Nephron (organoid): Measurements from ENCODE around the gene TTC9B.

Source experiments
- H3K27ac Mint-ChIP-seq, 3 experiments: 2 replicates each; pipeline ENCODE4 v1.8.0; 2020; ENCODE audit warnings: mixed read lengths in 3 of 3, mild to moderate bottlenecking in 2 of 3, moderate library complexity in 1 of 3
- H3K27me3 Mint-ChIP-seq: 2 replicates; pipeline ENCODE4 v1.8.0; 2021; ENCODE audit warnings: low read depth, mild to moderate bottlenecking, moderate library complexity, mixed read lengths
- H3K36me3 Mint-ChIP-seq: 2 replicates; pipeline ENCODE4 v1.8.0; 2020; ENCODE audit warnings: low read depth, mixed read lengths
- H3K4me1 Mint-ChIP-seq: 2 replicates; pipeline ENCODE4 v1.8.0; 2020; ENCODE audit warnings: mixed read lengths
- H3K4me3 Mint-ChIP-seq, 3 experiments: 2 replicates each; pipeline ENCODE4 v1.8.0; 2020; ENCODE audit warnings: mild to moderate bottlenecking in 3 of 3, mixed read lengths in 3 of 3, moderate library complexity in 2 of 3
- H3K9me3 Mint-ChIP-seq: 2 replicates; pipeline ENCODE4 v1.8.0; 2020; ENCODE audit warnings: mixed read lengths
- CTCF ChIP-seq, 3 experiments: fragments of 200-600 bp; sonication (generic); IDR thresholded peaks; one replicate each; pipeline ENCODE4 v1.5.0; 2021; ENCODE audit warnings: antibody characterized with exemption in 3 of 3; ENCODE audit not compliant: unreplicated experiment in 3 of 3

Gene TTC9B

GRCh38 chr19:40265055-40265762 lies 47.0 kb upstream of the TTC9B start:
- Mint-ChIP-seq H3K27me3 (no peaks in the 10 kb centered on the region), H3K36me3 (peaks cover 18% of the 10 kb centered on the region), H3K9me3 (no peaks in the 10 kb centered on the region), H3K27ac (no peak overlapping the region), H3K4me1 (peaks cover 18% of the 10 kb centered on the region), H3K4me3 (no peak overlapping the region)
- TF ChIP-seq CTCF (IDR thresholded peaks at IDR 0.05; ENCODE audit: unreplicated experiment in 3 of 3) = no peak

GRCh38 chr19:40264314-40265054 lies 46.3 kb upstream of the TTC9B start:
- no peak for TF ChIP-seq CTCF (IDR thresholded peaks at IDR 0.05; ENCODE audit: unreplicated experiment in 3 of 3)
- peaks cover 19% of the 10 kb centered on the region for H3K4me1 Mint-ChIP-seq
- no peak overlapping the region for H3K27ac Mint-ChIP-seq
- H3K9me3 Mint-ChIP-seq = no peaks in the 10 kb centered on the region
- H3K27me3 Mint-ChIP-seq = no peaks in the 10 kb centered on the region
- H3K4me3 Mint-ChIP-seq = no peak overlapping the region
- peaks cover 21% of the 10 kb centered on the region for H3K36me3 Mint-ChIP-seq

GRCh38 chr19:40263440-40264313 lies 45.5 kb upstream of the TTC9B start:
- H3K27ac Mint-ChIP-seq = no peak overlapping the region
- H3K4me3 Mint-ChIP-seq = no peak overlapping the region
- no peaks in the 10 kb centered on the region for H3K9me3 Mint-ChIP-seq
- H3K27me3 Mint-ChIP-seq = no peaks in the 10 kb centered on the region
- peaks cover 16% of the 10 kb centered on the region for H3K4me1 Mint-ChIP-seq
- peaks cover 26% of the 10 kb centered on the region for H3K36me3 Mint-ChIP-seq
- no peak for TF ChIP-seq CTCF (IDR thresholded peaks at IDR 0.05; ENCODE audit: unreplicated experiment in 3 of 3)

GRCh38 chr19:40262422-40262821 lies 44.2 kb upstream of the TTC9B start:
- Mint-ChIP-seq H3K27me3 (no peaks in the 10 kb centered on the region), H3K4me1 (peaks cover 14% of the 10 kb centered on the region), H3K27ac (no peak overlapping the region), H3K9me3 (no peaks in the 10 kb centered on the region), H3K4me3 (no peak overlapping the region), H3K36me3 (peaks cover 23% of the 10 kb centered on the region)
- TF ChIP-seq CTCF (IDR thresholded peaks at IDR 0.05; ENCODE audit: unreplicated experiment in 3 of 3) = no peak

- H3K4me1 Mint-ChIP-seq = peaks cover 10% of the 10 kb centered on the region
- H3K36me3 Mint-ChIP-seq = peaks cover 24% of the 10 kb centered on the region
- H3K4me3 Mint-ChIP-seq = no peak overlapping the region
- TF ChIP-seq CTCF (IDR thresholded peaks at IDR 0.05; ENCODE audit: unreplicated experiment in 3 of 3) = no peak
- no peak overlapping the region for H3K27ac Mint-ChIP-seq
- no peaks in the 10 kb centered on the region for H3K9me3 Mint-ChIP-seq
- no peaks in the 10 kb centered on the region for H3K27me3 Mint-ChIP-seq
Observed at GRCh38 chr19:40261631-40262030, 43.4 kb upstream of the TTC9B start.
